Uterus (tissue), 2 donors: Measurements from ENCODE around the gene MAEA.

Experiments used
- POLR2A ChIP-seq, 2 donors: fragments of 450-650 bp; IDR thresholded peaks; one replicate each; pipeline ENCODE4 v1.6.1; 2016; ENCODE audit warnings: antibody characterized with exemption in 2 of 2, mild to moderate bottlenecking in 1 of 2, moderate library complexity in 1 of 2
- TF ChIP-seq, protein P1 (sequence below), 4 experiments: fragments of 200-600 bp in 2 of 4; fragments of 450-650 bp in 2 of 4; sonication (generic) in 2 of 4; IDR thresholded peaks; one replicate each; pipeline ENCODE4 v1.5.1; 2016 to 2019; ENCODE audit warnings: antibody characterized with exemption in 4 of 4, mild to moderate bottlenecking in 2 of 4, moderate library complexity in 1 of 4

DNA sequence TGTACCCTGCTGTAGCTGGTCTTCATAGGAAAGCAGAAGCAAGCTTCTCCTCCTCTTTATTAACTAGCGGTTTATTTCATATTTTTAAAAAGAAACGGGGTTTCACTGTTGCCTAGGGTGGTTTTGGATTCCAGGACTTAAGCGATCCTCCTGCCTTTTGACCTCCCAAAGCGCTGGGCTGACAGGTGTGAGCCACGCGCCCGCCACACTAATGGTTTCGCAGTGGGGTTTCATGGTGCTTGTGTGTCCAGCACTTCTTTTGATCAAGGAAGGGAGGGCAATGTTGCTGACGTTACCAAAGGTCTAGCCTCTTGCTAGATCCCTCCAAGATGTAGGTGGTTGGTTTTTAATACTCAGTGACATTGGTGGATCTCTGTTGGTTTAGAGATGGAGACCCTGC is 1.4 kb downstream of the MAEA start:
- no peak for TF ChIP-seq POLR2A (IDR thresholded peaks at IDR 0.05)
- TF ChIP-seq, protein P1, sequence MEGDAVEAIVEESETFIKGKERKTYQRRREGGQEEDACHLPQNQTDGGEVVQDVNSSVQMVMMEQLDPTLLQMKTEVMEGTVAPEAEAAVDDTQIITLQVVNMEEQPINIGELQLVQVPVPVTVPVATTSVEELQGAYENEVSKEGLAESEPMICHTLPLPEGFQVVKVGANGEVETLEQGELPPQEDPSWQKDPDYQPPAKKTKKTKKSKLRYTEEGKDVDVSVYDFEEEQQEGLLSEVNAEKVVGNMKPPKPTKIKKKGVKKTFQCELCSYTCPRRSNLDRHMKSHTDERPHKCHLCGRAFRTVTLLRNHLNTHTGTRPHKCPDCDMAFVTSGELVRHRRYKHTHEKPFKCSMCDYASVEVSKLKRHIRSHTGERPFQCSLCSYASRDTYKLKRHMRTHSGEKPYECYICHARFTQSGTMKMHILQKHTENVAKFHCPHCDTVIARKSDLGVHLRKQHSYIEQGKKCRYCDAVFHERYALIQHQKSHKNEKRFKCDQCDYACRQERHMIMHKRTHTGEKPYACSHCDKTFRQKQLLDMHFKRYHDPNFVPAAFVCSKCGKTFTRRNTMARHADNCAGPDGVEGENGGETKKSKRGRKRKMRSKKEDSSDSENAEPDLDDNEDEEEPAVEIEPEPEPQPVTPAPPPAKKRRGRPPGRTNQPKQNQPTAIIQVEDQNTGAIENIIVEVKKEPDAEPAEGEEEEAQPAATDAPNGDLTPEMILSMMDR (IDR thresholded peaks at IDR 0.05) = no peak
